ENCODE measurements around the gene SWT1.

DNA sequence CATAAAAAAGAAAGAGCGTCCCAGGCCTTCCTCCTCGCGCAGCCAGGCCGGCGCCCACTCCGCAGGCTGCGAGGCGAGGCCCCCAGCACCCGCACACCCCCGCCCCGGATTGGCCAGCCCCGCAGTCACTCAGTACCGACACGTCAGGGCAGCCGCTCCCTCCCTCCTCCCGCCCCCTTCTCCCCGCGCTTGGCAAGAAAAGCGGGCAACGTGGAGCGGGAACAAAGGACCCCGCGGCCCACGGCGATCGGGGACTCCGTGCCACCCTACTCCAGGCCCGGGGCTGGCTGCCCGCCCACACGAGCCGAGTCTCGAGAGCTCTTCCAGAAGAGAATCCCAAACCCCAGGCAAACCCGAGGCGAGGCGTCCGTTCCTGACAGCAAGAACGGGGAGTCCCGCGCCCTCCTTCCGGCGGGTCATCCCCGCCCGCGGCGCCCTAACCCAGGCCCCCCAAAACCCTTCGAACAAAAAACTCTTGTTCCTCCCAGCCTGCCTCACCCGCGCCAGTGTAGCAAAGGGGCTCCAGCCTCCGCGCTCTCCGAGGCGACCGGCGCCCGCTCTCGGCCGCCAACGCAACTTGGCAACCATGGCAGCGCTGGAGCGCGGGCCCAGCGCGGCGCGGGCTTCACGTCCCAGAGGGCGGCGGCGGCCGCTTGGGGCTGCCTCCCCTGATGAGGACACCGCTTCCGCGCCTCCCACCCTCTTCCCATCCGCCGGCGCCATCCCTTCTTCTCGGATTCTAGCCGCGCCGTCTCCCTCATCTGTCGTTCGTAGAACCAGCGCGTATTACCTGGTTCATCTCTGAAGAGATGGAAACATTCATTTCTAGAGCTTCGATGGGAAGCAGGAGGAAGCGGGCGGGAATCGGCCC, 159.4 kb downstream of the SWT1 start:
- TF ChIP-seq, protein P1, sequence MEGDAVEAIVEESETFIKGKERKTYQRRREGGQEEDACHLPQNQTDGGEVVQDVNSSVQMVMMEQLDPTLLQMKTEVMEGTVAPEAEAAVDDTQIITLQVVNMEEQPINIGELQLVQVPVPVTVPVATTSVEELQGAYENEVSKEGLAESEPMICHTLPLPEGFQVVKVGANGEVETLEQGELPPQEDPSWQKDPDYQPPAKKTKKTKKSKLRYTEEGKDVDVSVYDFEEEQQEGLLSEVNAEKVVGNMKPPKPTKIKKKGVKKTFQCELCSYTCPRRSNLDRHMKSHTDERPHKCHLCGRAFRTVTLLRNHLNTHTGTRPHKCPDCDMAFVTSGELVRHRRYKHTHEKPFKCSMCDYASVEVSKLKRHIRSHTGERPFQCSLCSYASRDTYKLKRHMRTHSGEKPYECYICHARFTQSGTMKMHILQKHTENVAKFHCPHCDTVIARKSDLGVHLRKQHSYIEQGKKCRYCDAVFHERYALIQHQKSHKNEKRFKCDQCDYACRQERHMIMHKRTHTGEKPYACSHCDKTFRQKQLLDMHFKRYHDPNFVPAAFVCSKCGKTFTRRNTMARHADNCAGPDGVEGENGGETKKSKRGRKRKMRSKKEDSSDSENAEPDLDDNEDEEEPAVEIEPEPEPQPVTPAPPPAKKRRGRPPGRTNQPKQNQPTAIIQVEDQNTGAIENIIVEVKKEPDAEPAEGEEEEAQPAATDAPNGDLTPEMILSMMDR (IDR thresholded peaks at IDR 0.05; ENCODE audit: low read length) = no peak
- TF ChIP-seq EZH2 (IDR thresholded peaks at IDR 0.05; ENCODE audit: borderline replicate concordance, low read length) = no peak
